Fibroblast of lung (primary cell): ENCODE results near the gene PBXIP1. TPM values are rescaled to one million over a fixed set of nuclear protein-coding genes. Genes with fewer than 3 reads are reported as not detected.
A peak's percentile ranks its signal among the peaks of the same experiment; 100 is the strongest.

ENCODE experiments used
- DNase-seq, 2 donors: peaks; one replicate each; pipeline versions ENCODE4 v3.0.0 to v3.0.0-alpha.2; 2010; ENCODE audit warnings: low read depth in 2 of 2
- H2AFZ ChIP-seq: 2 replicates; pipeline ENCODE4 v1.5.1; 2012; ENCODE audit warnings: low read length, control low read depth, inconsistent platforms
- H3K27ac ChIP-seq: 2 replicates; pipeline ENCODE4 v1.5.1; 2011; ENCODE audit warnings: low read length, control low read depth; ENCODE audit not compliant: insufficient read depth
- H3K27me3 ChIP-seq: 2 replicates; pipeline ENCODE4 v1.5.1; 2011; ENCODE audit warnings: mild to moderate bottlenecking, low read length; ENCODE audit not compliant: control insufficient read depth, insufficient read depth
- H3K36me3 ChIP-seq: 2 replicates; pipeline ENCODE4 v1.5.1; 2011; ENCODE audit warnings: low read length; ENCODE audit not compliant: control insufficient read depth, insufficient read depth
- H3K4me1 ChIP-seq: 2 replicates; pipeline ENCODE4 v1.5.1; 2011; ENCODE audit warnings: low read length; ENCODE audit not compliant: control insufficient read depth, insufficient read depth; ENCODE audit errors: extremely low read depth
- H3K4me2 ChIP-seq: 2 replicates; pipeline ENCODE4 v1.5.1; 2011; ENCODE audit warnings: low read length, control low read depth; ENCODE audit not compliant: insufficient read depth; ENCODE audit errors: extremely low read depth
- H3K4me3 ChIP-seq, 4 experiments: fragments of 200-600 bp in 1 of 4; sonication (generic) in 1 of 4; replicated peaks in 1 of 4; 2 replicates each; pipeline ENCODE4 v1.5.1; 2011 to 2016; ENCODE audit warnings: low read length in 4 of 4, low read depth in 3 of 4, mild to moderate bottlenecking in 3 of 4, control low read depth in 2 of 4, inconsistent platforms in 1 of 4, mixed read lengths in 1 of 4; ENCODE audit not compliant: insufficient read depth in 1 of 4; ENCODE audit errors: control extremely low read depth in 1 of 4
- H3K79me2 ChIP-seq: 2 replicates; pipeline ENCODE4 v1.5.1; 2012; ENCODE audit warnings: mild to moderate bottlenecking, low read length, inconsistent platforms; ENCODE audit not compliant: control insufficient read depth, insufficient read depth
- H3K9ac ChIP-seq: 2 replicates; pipeline ENCODE4 v1.5.1; 2011; ENCODE audit warnings: mild to moderate bottlenecking, low read length, control low read depth; ENCODE audit not compliant: insufficient read depth
- H3K9me3 ChIP-seq: 2 replicates; pipeline ENCODE4 v1.5.1; 2012; ENCODE audit warnings: low read depth, low read length; ENCODE audit not compliant: control insufficient read depth, insufficient read depth
- H4K20me1 ChIP-seq: 2 replicates; pipeline ENCODE4 v1.5.1; 2011; ENCODE audit warnings: low read length; ENCODE audit not compliant: control insufficient read depth, insufficient read depth; ENCODE audit errors: extremely low read depth
- CTCF ChIP-seq, 2 donors: IDR thresholded peaks in 1 of 2; conservative IDR thresholded peaks in 1 of 2; 1 replicate in 1 of 2; 2 replicates in 1 of 2; pipeline ENCODE4 v1.5.1; 2011 to 2012; ENCODE audit warnings: low read length in 2 of 2, control low read depth in 1 of 2, inconsistent platforms in 1 of 2, low read depth in 1 of 2, mild to moderate bottlenecking in 1 of 2
- EZH2 ChIP-seq: IDR thresholded peaks from 2 replicates; pipeline ENCODE4 v1.5.1; 2012; ENCODE audit warnings: low read length, control low read depth, mild to moderate bottlenecking; ENCODE audit errors: missing control alignments
- polyA plus RNA-seq, 2 donors: library from polyadenylated mRNA; depleted of rRNA in 1 of 2; stranded (reverse) in 1 of 2; unstranded in 1 of 2; fragments of >200 nt; gene quantifications; 2 replicates each; pipeline ENCODE4 v1.2.1, GENCODE V29; 2011 to 2012; ENCODE audit warnings: missing spikeins in 1 of 2
- total RNA-seq: library from RNA; depleted of rRNA; stranded (reverse); fragments of >200 nt; gene quantifications from 2 replicates; pipeline ENCODE4 v1.2.1, GENCODE V29; 2014

Gene PBXIP1
- total and polyA plus RNA-seq, 2 donors (not counting 1 experiment from before 2014, with no cell fraction given): 32.8 to 106 TPM

GRCh38 chr1:154974808-154975408 is 19.0 kb upstream of the PBXIP1 start:
- peak; percentile 89 to 96 for DNase-seq
- H3K9ac ChIP-seq: peak overlapping the region; percentile 34
- H3K27me3 ChIP-seq: no peaks in the 10 kb centered on the region
- no peaks in the 10 kb centered on the region for H3K36me3 ChIP-seq
- no peaks in the 10 kb centered on the region for H3K9me3 ChIP-seq
- H3K4me3 ChIP-seq: peak overlapping the region; percentile 39 to 93 (median 70)
- H4K20me1 ChIP-seq: no peaks in the 10 kb centered on the region
- TF ChIP-seq EZH2: no peak
- peak overlapping the region; percentile 94 for H3K27ac ChIP-seq
- H3K79me2 ChIP-seq: peaks cover 50% of the 10 kb centered on the region
- peak overlapping the region; percentile 49 for H2AFZ ChIP-seq
- peaks cover 15% of the 10 kb centered on the region for H3K4me1 ChIP-seq
- H3K4me2 ChIP-seq: peak overlapping the region; percentile 99

- Histone ChIP-seq H3K79me2 (peaks cover 53% of the 10 kb centered on the region), H3K9ac (peak within 1 kb of the TSS; percentile 93)
Measured at GRCh38 chr1:154974102-154974807, 18.4 kb upstream of the PBXIP1 start, which contains the start of gene CKS1B. Gene CKS1B, plus strand, starts transcription at chr1:154974681. Its CDS starts 65 bp downstream, at chr1:154974746.

DNA sequence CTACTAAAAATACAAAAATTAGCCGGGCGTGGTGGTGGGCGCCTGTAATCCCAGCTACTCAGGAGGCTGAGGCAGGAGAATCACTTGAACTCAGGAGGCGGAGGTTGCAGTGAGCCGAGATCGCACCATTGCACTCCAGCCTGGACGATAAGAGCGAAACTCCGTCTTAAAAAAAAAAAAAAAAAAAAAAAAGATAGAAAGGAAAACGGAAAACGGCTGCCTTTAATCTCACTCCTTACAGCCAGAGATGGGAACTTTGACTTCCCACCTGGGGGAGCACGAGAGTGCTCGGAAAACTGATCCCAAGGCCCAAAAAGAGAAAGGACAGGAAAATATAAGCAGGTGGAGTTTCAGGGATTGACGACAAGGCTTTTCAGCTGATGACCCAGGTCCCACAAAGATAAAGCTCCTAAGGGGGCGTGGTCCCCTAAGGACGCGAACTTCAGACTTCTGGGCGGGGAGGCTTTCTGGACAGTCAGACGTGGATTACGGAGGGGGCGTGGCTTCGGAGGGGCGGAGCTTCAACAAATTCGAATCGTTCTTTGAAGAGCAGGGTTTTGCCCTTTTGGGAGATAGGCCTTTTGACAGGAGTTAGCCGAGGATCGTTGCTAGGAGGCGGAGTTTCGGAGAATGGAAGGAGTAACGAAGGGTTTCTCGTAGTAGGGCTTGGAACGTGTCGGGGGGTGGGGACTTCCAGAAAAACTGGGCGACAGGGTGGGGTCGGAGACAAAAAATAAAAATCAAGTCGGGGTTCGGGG is 17.6 kb upstream of the PBXIP1 start:
- Histone ChIP-seq H3K4me1 (peaks cover 19% of the 10 kb centered on the region), H3K4me2 (peak overlapping the region; percentile 91), H3K36me3 (no peaks in the 10 kb centered on the region), H3K27me3 (no peaks in the 10 kb centered on the region), H3K4me3 (peak overlapping the region; percentile 63 to 85 (median 70)), H3K27ac (peak overlapping the region; percentile 94), H2AFZ (no peak overlapping the region), H4K20me1 (no peaks in the 10 kb centered on the region), H3K79me2 (peaks cover 60% of the 10 kb centered on the region), H3K9me3 (no peaks in the 10 kb centered on the region), H3K9ac (peak overlapping the region; percentile 93)
- no peak for TF ChIP-seq EZH2
- peak; percentile 24 to 32 for TF ChIP-seq CTCF (conservative IDR thresholded peaks at IDR 0.05 in 1 of 2, IDR thresholded peaks at IDR 0.05 in 1 of 2; ENCODE audit: low read depth in 1 of 2, low read length in 2 of 2)
- DNase-seq: peak; percentile 96 to 97

More at GRCh38 chr1:154974102-154974807, 18.4 kb upstream of the PBXIP1 start, which contains the start of gene CKS1B:
- peak within 1 kb of the TSS; percentile 49 for H2AFZ ChIP-seq
- peaks cover 15% of the 10 kb centered on the region for H3K4me1 ChIP-seq
- peak within 1 kb of the TSS; percentile 94 for H3K27ac ChIP-seq
- H3K27me3 ChIP-seq: no peaks in the 10 kb centered on the region
- H3K4me3 ChIP-seq: peak within 1 kb of the TSS; percentile 63 to 93 (median 77)
- TF ChIP-seq EZH2 (no peak), CTCF (conservative IDR thresholded peaks at IDR 0.05 in 1 of 2, IDR thresholded peaks at IDR 0.05 in 1 of 2; ENCODE audit: low read depth in 1 of 2, low read length in 2 of 2) (no peak)
- no peaks in the 10 kb centered on the region for H3K36me3 ChIP-seq
- H3K9me3 ChIP-seq: no peaks in the 10 kb centered on the region
- no peaks in the 10 kb centered on the region for H4K20me1 ChIP-seq
- peak; percentile 100 for DNase-seq
- peak within 1 kb of the TSS; percentile 99 for H3K4me2 ChIP-seq
